HG03108 (cell line): Measurements from ENCODE around the gene LGALS7.
"Not testable (repeated sequence)": the region's sequence is repeated elsewhere in the genome, so short reads cannot be mapped to it uniquely, and the experiment has no call there.

Experiments
- ATAC-seq: cut with Tn5 transposase; IDR thresholded peaks from one replicate; pipeline ENCODE4 v1.9.1; 2021; ENCODE audit warnings: moderate library complexity; ENCODE audit not compliant: unreplicated experiment

The LGALS7 gene

DNA sequence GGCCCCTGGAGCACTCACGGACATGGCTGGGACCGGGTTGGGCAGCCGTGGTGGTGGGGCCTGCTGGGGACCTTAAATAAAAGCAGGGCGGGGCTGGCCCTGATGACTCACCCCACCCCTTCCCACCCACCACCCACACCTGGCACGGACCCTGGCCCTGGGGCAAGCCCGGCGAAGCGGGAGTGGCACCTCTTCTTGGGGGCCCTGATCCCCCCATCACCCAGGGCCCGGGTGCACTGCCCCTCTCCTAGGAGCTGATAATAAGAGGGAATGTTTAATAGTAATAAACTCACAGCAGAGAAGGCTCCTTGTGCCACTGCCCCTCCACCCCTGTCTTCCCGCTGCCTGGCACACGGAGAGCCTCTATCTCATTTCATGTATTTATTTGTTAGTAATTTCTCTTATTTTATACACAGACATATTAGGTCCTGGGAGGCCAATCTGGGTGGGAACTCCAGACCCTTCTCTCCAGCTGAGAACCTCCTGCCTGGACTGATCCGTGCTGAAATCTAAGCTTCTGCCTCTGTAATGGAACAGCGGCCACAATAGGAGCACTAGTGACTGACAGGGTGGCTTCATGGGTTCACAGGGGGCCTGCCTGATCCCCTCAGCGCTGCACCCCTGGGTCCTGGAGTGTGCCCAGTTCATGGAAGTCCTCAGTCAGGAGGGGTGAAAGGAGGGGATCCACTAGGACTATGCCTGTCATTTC lies at the start of gene LGALS7:
LGALS7 (minus strand) TSS at position 49 of the 709 bp plus-strand sequence; CDS start at position 24, 25 bp downstream.
- no peak for ATAC-seq

DNA sequence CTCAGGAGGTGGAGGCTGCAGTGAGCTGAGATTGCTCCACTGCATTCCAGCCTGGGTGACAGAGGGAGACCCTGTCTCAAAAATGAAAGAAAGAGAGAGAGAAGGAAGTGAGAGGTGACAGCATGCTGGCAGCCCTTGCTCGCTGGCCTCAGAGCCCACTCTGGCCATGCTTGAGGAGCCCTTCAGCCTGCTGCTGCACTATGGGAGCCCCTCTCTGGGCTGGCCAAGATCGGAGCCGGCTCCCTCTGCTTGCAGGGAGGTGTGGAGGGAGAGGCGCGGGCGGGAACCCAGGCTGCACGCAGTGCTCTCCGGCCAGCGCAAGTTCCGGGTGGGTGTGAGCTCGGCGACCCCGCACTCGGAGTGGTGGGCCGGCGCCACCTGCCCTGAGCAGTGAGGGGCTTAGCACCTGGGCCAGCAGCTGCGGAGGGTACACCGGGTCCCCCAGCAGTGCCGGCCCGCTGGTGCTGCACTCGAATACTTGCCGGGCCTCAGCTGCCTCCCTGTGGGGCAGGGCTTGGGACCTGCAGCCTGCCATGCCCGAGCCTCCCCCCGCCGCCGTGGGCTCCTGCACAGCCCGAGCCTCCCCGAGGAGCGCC lies 48.0 kb upstream of the LGALS7 start:
- ATAC-seq = not testable (repeated sequence)

DNA sequence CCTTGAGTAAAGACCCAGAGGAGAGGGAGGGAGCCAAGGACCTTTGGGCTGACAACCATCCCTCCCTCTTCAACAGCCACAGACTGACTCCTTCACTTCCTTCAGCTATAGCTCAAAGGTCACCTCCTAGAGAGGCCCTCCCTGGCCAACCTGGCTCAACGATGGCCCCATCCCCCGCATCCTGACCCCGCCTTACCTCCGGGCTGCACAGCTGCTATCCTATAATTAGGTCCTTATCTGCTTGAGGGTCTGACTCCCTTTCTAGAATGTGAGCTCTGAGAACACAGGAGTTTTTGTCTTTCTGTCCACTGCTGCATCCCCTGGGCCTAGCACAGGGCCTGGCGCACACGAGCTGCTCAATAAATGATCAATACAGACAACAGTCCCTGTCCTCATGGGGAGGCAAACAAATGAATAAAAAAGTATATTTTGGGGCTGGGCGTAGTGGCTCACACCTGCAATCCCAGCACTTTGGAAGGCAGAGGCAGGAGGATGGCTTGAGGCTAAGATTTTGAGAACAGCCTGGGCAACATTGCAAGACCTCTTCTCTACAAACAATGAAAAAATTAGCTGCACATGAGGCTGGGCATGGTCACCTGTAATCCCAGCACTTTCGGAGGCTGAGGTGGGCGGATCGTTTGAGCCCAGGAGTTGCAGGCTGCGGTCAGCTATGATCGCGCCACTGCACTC lies 46.1 kb upstream of the LGALS7 start:
- ATAC-seq = no peak

DNA sequence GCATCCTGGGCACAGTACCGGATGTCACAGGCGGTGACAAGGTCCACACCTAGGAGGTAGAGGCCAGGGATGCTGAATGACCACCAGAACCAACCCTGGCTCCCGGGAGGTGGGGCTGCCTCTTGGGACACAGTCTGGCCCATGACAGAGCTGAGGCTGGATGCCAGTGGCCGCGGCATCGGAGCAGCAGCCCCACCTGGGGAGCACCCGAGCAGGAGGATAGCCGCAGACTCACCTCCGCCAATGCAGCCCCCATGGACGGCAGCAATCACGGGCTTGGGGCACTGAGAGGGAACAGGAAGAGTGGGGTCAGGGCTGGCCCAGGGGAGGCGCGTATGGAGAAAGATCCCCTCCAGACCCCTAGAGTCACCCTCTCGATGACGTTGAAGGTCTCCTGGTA lies 43.8 kb upstream of the LGALS7 start:
- ATAC-seq = no peak

DNA sequence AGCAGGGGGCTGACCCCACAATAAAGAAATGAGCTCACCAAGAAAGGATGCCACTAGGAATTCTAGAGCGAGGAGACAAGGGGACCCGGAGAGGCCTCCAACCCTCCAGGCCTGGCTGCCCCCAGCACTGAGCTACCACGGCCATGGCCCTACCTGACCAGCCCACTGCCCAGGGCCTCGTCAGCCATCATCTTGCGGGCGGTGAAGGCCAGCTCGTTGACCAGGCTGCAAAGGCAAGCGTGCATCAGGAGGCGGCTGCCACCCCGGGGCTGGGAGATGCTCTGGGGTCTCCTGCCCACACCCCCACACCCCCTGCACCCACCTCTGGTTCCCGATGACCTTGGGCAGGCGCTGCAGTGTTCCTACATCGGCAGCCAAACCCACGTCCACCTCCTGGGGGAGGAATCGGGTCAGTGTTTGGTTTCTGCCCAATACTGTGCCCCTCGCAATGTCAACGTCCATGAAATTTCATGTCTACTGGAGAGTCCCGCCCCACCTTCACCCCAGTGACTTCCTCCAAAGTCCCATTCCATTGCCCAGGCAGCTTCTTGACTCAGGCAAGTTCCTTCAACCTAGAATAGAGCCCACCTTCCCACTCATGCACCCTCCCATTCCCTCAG lies 42.9 kb upstream of the LGALS7 start:
- no peak for ATAC-seq

DNA sequence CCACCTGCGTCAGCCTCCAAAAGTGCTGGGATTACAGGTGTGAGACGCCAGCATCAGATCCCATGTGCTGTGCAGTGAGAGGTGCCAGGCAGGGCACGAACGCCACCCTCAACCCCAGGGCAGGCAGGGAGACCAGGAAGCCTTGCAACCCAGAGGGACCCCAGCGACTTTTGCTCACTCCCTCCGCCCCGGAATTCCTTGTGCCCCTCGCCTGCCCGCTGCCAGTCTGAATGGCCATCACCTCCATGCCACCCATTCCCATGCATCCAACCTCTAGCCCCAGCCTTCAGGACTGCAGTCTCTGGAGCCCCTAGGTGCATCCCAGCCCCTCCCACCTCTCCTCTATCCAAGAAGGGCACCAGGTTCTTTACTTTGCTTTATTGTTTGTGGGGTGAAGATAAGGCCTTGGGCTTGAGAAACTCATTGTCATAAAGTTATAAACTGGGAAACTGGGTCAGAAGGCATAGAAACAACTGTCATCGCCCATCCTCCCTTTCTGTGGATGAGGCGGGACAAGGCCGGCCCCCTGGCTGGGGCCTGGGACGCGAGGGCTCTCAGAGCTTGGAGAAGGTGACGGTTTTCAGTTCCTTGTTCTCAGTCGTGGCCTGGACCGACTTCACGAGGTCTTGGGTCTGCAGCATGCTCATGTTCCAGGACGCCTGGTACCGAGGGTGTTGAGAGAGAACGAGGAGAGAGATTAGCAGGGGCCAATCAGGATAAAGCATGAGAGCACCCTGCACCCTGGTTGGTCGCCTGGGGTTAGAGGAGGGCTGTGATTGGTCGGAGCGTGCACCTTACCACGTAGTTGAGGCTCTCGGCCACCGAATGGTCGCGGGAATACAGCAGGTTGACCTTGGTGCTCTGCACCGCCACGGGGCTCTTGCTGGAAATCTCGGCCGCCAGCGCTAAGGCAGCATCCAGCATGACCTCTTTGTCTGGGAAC lies 42.0 kb upstream of the LGALS7 start:
- ATAC-seq = no peak

DNA sequence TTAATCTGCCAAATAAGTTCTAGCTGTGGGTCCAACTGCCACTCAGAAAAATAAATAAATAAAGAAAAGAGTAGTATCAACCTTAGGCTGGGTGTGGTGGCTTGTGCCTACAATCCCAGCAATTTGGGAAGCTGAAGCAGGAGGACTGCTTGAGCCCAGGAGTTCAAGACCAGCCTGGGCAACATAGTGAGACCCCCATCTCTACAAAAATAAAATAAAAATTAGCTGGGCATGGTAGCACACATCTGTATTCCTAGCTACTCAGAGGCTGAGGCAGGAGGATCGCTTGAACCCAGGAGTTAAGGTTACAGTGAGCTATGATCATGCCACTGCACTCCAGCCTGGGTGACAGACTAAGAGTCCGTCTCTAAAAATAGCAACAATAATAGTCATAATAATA lies 40.6 kb upstream of the LGALS7 start:
- ATAC-seq = not testable (repeated sequence)

DNA sequence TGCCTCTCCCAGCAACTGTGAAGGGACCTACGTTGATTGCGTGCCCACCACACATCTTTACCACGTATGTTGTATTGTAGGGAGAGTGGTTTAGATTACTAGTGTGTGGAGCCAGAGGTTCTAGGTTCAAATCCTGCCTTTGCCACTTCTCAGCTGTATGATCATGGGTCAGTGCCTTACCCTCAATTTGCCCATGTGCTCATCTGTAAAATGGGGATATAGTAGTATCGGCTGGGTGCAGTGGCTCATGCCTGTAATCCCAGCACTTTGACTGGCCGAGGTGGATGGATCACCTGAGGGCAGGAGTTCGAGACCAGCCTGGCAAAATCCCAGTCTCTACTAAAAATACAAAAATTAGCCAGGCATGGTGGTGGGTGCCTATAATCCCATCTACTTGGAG lies 40.0 kb upstream of the LGALS7 start:
- ATAC-seq = no peak

DNA sequence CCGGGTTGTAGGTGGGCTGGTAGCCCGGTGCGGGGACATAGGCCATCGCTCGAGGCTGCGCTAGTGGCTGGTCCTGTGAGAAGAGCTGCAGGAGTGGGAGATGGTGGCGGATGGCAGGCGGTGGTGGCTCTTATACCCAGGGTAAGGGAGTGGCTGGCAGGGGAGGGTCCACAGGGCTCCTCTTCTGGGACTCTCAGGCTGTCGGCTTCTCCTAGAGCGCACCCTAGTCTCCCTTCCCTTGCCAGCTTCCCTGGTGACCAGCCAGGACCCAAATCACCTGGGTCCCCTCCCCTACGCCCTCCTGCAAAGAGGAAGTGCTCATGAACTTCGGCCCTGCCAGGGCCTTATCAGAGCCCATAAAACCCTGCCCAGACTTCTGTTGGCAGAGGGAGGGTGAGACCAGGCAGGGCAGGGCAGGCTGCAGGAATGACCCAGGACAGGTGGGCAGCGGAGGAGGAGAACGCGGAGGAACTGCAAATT lies 39.6 kb upstream of the LGALS7 start, which contains the start of gene LGALS4:
LGALS4 (minus strand) TSS at position 105 of the 480 bp plus-strand sequence; CDS start at position 46, 59 bp downstream.
- ATAC-seq = no peak

DNA sequence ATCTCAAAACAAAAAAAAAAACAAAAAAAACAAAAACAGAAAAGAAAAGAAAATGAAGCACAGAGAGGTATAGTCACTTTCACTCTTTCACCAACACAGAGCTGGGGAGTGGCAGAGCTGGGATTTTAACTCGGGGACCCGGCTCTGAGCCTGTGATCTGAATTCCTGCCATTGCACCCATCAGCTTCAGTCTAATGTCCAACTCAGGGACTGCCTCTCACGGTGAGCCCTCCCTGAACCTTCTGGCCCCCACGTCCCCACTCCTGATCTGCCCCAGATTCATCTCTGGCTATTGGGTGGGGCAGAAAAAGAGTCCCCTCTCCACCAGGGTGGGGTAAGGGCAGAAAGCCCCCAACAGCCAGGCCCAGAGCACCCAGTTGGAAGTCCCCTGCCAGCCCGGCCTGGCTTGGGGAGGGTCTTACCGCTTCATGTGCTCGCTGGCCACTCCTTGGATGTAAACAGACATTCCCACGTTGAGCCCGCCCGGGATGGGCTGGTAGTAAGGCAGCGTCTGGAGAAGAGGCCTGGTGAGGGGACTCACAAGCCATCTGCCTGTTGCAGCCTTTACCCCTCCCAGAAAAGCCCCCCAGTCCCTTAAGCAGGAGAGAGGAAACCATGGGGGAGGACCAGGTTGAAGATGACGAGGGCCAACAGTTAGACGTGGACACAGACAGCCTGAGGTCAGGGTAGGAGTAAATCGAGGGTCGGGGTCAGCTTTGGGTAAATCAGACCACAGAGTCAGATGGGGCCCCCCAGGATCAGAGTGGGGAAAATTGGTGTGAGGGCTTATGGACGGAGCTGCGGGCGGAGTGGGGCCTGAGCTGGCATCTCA lies 38.9 kb upstream of the LGALS7 start:
- no peak for ATAC-seq

DNA sequence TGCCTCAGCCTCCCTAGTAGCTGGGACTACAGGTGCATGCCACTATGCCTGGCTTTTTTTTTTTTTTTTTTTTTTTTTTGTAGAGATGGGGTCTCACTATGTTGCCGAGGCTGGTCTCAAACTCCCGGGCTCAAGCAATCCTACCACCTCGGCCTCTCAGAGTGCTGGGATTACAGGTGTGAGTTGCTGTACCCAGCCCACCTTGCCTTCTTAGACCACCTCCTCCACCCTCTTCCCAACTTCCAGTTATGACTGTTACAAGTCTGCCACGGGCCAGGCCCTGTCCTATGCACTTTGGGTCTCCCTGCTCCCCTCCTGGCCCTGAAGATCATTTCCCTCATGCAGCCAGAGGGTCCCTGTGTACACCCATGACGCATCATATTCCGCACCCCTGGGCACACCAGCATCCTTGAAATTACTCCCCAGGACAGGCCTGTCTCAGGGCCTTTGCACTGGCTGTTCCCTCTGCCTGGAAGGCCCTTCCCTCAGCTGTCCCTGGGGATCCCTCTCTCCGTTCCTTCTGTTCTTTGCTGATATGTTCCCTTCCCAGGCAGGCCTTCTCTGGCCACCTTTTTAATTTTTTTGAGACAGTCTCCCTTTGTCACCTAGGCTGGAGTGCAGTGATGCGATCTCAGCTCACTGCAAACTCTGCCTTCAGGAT lies 36.4 kb upstream of the LGALS7 start:
- ATAC-seq = no peak

DNA sequence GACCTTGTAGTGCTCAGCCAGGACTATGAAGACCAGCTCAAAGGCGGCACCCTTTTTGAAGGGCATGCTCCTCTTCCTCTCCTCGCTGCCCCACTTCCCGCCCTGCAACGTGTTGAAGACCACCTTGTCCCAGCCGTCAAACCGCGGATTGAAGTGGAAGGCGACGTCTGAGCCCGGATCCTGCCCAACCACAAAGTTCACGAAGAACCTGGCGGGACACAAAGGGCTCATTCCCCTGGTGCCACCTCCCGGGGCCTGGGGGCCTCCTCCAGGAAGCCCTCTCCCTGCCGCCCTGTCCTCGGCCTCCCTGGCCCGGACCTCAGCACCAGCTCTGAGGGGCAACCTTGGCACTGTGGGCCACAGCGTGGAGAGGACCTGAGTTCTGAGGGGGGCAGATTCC lies 35.4 kb upstream of the LGALS7 start:
- no peak for ATAC-seq

DNA sequence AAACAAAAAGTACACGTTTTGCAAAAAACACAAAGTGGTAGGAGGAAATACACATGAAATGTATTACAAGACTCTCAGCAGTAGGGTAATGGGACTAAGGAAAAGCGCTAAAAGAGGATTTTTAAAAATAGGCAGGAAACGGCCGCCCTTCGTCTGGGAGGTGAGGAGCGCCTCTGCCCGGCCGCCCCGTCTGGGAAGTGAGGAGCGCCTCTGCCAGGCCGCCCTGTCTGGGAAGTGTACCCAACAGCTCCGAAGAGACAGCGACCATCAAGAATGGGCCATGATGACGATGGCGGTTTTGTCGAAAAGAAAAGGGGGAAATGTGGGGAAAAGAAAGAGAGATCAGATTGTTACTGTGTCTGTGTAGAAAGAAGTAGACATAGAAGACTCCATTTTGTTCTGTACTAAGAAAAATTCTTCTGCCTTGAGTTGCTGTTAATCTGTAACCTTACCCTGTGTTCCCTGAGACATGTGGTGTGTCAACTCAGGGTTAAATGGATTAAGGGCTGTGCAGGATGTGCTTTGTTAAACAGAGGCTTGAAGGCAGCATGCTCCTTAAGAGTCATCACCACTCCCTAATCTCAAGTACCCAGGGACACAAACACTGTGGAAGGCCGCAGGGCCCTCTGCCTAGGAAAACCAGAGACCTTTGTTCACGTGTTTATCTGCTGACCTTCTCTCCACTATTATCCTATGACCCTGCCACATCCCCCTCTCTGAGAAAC lies 34.2 kb upstream of the LGALS7 start:
- not testable (repeated sequence) for ATAC-seq

DNA sequence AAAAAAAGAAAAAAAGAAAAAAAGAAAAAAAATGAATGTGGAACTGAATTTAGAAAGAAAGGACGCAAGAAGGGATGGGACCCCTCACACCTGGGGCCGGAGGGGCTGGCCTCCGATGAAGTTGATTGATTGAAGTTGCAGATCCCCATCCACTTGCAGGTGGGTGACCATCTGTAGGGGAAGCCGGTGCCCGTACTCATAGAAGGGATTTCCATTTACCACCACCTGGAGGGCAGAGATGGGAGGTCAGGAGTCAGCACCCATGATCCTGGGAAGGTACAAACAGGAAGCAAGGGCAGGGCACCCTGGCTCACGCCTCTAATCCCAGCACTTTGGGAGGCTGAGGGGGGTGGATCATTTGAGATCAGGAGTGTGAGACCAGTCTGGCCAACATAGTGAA lies 33.1 kb upstream of the LGALS7 start:
- ATAC-seq = no peak

DNA sequence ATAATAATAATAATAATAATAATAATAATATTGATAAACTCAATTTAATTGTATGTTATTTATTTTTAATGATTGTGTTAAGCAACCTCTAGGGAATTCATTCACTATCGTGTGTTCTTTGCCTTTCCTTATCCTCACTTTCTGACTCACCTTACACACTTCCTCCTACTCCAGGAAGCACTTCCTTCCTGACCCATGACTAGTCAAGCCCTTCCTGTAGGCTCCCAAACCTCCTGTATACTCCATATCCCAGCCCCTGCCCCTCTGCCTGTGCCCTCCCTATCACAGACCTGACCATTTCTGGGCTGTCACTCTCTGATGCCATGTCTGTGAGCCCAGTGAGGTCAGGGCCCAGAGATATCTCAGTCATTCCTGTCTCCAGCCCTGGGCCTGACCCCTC lies 31.9 kb upstream of the LGALS7 start:
- no peak for ATAC-seq

DNA sequence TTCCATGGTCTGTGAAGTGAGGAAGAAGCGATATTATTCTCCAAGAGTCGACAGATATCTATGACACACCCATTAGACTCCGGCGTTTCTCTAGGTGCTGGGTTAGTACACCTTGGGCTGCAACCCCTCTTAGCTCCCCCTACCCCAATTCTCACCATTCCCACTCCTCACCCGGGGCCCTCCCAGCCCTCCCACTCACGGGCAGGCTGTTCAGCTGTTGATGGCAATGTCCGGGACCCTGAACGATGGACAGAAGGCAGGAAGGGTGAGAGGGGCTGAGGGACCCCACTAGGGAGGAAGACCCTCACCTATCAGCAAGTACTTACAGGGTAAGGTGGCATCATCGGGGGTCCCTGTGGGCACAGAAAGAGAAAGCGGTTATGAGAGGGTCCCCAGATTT lies 30.2 kb upstream of the LGALS7 start:
- no peak for ATAC-seq

DNA sequence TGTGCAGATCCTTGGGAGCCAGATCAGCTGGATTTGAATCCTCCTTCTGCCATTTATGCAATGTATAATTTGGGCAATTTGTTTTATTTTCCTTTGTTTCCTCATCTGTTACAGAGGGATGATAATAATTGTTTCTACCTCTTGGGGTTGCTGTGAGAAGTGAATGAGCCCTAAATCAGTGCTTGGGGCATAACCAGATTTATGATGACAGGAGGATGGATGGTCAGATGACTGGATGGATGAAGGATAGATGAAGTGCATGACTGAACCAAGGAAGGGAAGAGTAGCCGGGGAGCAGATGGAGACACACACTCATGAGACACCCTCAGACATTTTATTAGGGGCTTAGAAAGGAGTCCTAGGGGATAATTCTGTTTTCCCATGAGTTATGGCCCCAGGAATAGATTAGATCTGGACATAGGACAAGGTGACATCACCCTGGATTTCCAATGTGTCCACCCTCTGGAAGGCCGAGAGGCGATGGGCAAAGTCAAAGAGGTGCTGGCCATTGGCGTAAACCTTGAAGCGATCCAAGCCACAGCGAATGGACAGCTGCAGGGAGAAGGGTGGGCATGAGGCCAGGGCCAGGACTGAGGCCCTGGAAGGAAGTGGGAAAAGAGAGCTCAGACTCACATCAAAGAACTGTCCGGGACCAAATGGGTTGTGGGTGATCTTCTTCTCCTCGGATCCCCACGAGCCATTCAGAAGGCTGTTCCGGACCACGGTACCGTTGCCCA lies 28.2 kb upstream of the LGALS7 start:
- ATAC-seq = no peak
